Activated CD8-positive, alpha-beta memory T cell treated with anti-CD3 and anti-CD28 coated beads for 48 hours (primary cell): ENCODE measurements around the gene INTS6L.
"Not testable (repeated sequence)": the region's sequence is repeated elsewhere in the genome, so short reads cannot be mapped to it uniquely, and the experiment has no call there.

Source experiments
- DNase-seq, 3 experiments: peaks; one replicate each; pipeline ENCODE4 v3.0.0-alpha.2; 2020; ENCODE audit warnings: low read depth in 2 of 3, low spot score in 2 of 3

INTS6L gene

DNA sequence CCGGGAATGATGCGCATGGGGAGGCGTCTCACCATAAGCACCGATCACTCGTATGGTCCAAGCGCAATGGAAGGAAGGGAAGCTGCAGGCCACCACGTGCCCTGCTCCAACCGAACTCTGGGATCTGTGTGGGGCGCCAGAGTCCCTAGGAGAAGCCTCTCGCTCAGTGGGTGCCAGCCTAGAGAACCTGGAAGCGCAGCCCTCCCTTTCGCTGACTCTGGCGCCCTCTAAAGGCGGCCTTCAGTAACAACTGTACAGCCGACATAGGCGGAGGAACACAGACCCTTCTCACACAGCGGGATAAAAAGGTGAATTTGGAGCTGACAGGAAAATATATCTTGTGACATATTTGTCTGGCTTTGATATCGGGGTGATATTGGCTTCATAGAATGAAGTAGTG lies 76.0 kb downstream of the INTS6L start:
- peak in 1 of 3 experiments; percentile 15 for DNase-seq

DNA sequence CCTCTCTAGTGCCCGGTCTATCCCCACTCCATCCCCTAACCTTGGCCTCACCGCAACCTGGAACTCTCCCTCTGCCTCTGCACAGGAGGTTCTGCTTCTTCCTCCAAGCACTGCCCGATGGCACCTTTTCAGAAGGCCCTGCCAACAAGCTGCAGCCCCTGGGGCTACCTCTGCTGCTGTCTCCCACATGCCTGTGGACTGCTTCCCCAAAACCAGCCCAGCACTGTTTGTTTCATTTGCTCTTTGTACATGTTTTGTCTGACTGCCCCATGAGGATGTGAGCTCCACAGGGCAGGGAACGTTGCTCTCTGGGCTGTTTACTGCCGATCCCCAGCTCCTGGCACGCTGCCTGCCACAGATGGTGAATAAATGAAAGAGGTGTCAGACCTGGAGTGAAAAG lies 85.4 kb downstream of the INTS6L start:
- no peak for DNase-seq

DNA sequence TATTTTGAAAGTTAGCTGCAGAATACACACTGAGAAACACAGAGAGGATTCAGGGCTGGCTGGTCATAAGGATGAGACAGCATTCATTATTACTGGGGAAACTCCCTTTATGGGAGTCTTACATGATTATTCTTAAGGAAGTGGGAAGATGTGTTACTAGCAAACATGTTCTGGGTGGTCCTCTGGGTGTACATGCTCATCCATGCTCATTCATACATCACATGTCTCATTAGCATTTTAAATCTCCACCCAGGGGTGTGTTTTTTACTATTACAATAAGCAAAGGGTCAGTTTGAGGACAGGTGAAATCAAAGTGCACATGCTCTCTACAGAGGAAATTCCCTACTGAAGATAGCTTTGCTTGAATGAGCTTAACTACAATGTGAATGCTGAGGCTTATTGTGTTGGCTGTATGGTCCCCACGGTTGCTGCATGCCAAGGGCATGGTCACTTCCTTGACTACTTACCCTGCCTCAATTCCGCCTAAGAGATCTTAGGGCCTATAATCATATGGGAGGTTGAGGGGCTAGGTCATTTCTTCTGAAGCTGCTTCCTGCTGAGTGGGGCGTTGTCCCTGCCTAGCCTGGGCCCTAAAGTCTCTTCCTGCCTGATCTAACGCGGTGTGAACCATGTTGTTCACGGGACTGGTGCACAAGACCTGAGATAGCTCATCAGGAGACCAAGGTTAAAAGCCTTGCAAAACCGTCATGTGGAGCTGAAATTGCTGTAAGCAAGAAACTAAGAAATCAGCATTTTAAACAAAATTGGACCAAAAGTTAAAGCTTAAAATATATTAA lies 104.1 kb downstream of the INTS6L start:
- DNase-seq: not testable (repeated sequence)

DNA sequence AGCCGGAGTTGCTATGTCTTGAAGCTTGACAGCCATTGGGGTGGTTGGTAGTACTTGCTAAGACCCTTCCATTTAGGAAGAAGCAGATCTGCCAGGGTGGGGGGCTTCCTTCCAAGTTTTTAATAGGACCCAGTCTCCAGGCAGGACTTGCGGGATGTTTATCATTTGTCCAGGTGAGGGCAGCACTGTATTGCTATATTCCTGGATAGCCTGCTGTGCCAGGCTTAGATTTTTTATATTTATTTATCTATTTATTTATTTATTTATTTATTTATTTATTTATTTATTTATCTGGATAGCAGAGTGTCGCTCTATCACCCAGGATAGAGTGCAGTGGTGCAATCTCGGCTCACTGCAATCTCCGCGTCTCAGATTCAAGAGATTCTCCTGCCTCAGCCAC lies 105.5 kb downstream of the INTS6L start:
- no peak for DNase-seq

DNA sequence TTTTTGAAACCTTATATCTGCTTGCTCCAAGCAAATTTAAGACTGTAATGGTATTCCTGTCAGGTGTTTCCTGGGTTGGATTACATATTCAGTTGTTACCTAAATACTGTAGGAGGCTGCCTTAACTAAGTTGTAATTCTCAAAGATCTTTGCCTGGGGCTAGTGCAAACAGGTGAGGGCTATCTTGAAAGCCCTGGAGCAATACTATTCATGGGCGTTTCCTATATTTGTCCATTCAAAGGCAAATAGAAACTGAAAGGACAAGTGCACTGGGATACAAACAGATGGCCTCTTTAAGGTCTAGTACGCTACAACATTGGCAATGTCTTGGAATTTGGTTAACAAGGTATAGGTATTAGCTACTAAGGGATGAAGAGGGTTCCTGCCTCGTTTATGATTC lies 108.9 kb downstream of the INTS6L start:
- no peak for DNase-seq
